Right lobe of liver (tissue), 6 donors: ENCODE results near the gene MYL10. TPM values are rescaled to one million over a fixed set of nuclear protein-coding genes. Genes with fewer than 3 reads are reported as not detected.

Source experiments
- ATAC-seq, 4 donors: fragments of 200-7000 bp; cut with Tn5 transposase; one replicate each; pipeline ENCODE4 v1.9.1; 2020; ENCODE audit warnings: mild to moderate bottlenecking in 4 of 4, moderate library complexity in 4 of 4
- DNase-seq, 3 donors: peaks; one replicate each; pipeline ENCODE4 v3.0.0-alpha.2; 2020
- H3K27ac ChIP-seq, 3 donors: fragments of 200-600 bp; one replicate each; pipeline ENCODE4 v1.8.0; 2022
- H3K27me3 ChIP-seq, 2 donors: fragments of 200-600 bp; one replicate each; pipeline ENCODE4 v1.8.0; 2022
- H3K36me3 ChIP-seq, 4 donors: fragments of 200-600 bp; sonication (generic) in 1 of 4; one replicate each; pipeline versions ENCODE4 v1.5.1 to v1.8.0; 2017 to 2022; ENCODE audit warnings: control low read depth in 1 of 4
- H3K4me1 ChIP-seq, 4 donors: fragments of 200-600 bp; sonication (generic) in 1 of 4; one replicate each; pipeline versions ENCODE4 v1.5.1 to v1.8.0; 2017 to 2022; ENCODE audit warnings: control low read depth in 1 of 4
- H3K4me3 ChIP-seq, 3 donors: fragments of 200-600 bp; one replicate each; pipeline ENCODE4 v1.8.0; 2022
- H3K9me3 ChIP-seq, 4 donors: fragments of 200-600 bp; sonication (generic) in 1 of 4; one replicate each; pipeline versions ENCODE4 v1.5.1 to v1.8.0; 2017 to 2022; ENCODE audit warnings: control low read depth in 1 of 4
- CTCF ChIP-seq, 4 donors: fragments of 200-600 bp in 3 of 4; fragments of 450-650 bp in 1 of 4; IDR thresholded peaks; one replicate each; pipeline versions ENCODE4 v1.5.1 to v1.8.0; 2016 to 2022; ENCODE audit warnings: antibody characterized with exemption in 4 of 4, mild to moderate bottlenecking in 2 of 4
- POLR2A ChIP-seq: fragments of 450-650 bp; IDR thresholded peaks from one replicate; pipeline ENCODE4 v1.6.1; 2017; ENCODE audit warnings: antibody characterized with exemption, mild to moderate bottlenecking
- WGBS: methylation state at CpG from one replicate; pipeline ENCODE4 v1.1.6; 2018; ENCODE audit warnings: low coverage, low lambda C conversion rate; ENCODE audit not compliant: insufficient coverage; ENCODE audit errors: missing lambda C conversion rate; 5-methylcytosine and 5-hydroxymethylcytosine counted together
- intact Hi-C, 2 donors: fragments of 100-400 bp; cut with DNase I; formaldehyde crosslinking; loops; one replicate each; pipeline versions ENCODE4 v1.11.2 to v1.14.1; 2022
- total RNA-seq, 6 experiments: library from RNA; depleted of rRNA in 2 of 6; stranded (reverse); fragments of >200 nt in 2 of 6; fragmentation: NEBNext Ultra II Directional in 3 of 6; extraction: Animal tissue kit (Norgen Biotek cat#: 25700) in 3 of 6; gene quantifications; one replicate each; pipeline versions ENCODE4 v1.1.0 to v1.2.4, GENCODE V29; 2016 to 2023
- donor health status: DM: no; HTN: yes; CAD: no.
- donor health status: DM: no; HTN: no; CAD: no.
- donor health status: DM: no; HTN: no; CAD: no.
- donor health status: DM: no; HTN: yes; CAD: no.
- donor health status: DM: no; HTN: yes; CAD: no.

Gene MYL10
- total RNA-seq, 6 experiments from 2014 or later, result not detected

GRCh38 chr7:101602082-101602481 lies 27.0 kb downstream of the MYL10 start:
- intact Hi-C loops, result no loop called here
- TF ChIP-seq CTCF (IDR thresholded peaks at IDR 0.05) (no peak), POLR2A (no peak)
- Histone ChIP-seq H3K36me3 (no peaks in the 10 kb centered on the region), H3K27ac (no peak overlapping the region), H3K4me3 (no peak overlapping the region), H3K4me1 (no peaks in the 10 kb centered on the region), H3K27me3 (no peaks in the 10 kb centered on the region), H3K9me3 (no peaks in the 10 kb centered on the region)
- 22% methylated on average over 5 of the region's 12 CpGs for WGBS
- no peak for DNase-seq
- no peak for ATAC-seq

- H3K36me3 ChIP-seq, result no peaks in the 10 kb centered on the region
- no peak for ATAC-seq
- H3K4me1 ChIP-seq, result no peaks in the 10 kb centered on the region
- no peaks in the 10 kb centered on the region for H3K27me3 ChIP-seq
- no peak overlapping the region for H3K27ac ChIP-seq
- DNase-seq, result no peak
- no peaks in the 10 kb centered on the region for H3K9me3 ChIP-seq
- TF ChIP-seq CTCF (IDR thresholded peaks at IDR 0.05) (no peak), POLR2A (no peak)
- intact Hi-C loops, result no loop called here
- WGBS, result 70% methylated on average over 2 of the region's 3 CpGs
- H3K4me3 ChIP-seq, result no peak overlapping the region
Observed at GRCh38 chr7:101599787-101600186, 29.3 kb downstream of the MYL10 start.

GRCh38 chr7:101598986-101599771 lies 29.9 kb downstream of the MYL10 start:
- ATAC-seq (peak in 1 of 4 donors; percentile 47), DNase-seq (no peak)
- H3K4me1 ChIP-seq, result no peaks in the 10 kb centered on the region
- no peak overlapping the region for H3K4me3 ChIP-seq
- intact Hi-C loops, result no loop called here
- TF ChIP-seq CTCF (IDR thresholded peaks at IDR 0.05), result no peak
- no peak for TF ChIP-seq POLR2A
- H3K9me3 ChIP-seq, result no peaks in the 10 kb centered on the region
- H3K27me3 ChIP-seq, result no peaks in the 10 kb centered on the region
- no peaks in the 10 kb centered on the region for H3K36me3 ChIP-seq
- H3K27ac ChIP-seq, result no peak overlapping the region
- 83% methylated on average over 5 of the region's 16 CpGs for WGBS

GRCh38 chr7:101598422-101598985 lies 30.6 kb downstream of the MYL10 start:
- H3K27me3 ChIP-seq, result no peaks in the 10 kb centered on the region
- intact Hi-C loops, result no loop called here
- H3K4me3 ChIP-seq, result no peak overlapping the region
- H3K9me3 ChIP-seq, result no peaks in the 10 kb centered on the region
- H3K4me1 ChIP-seq, result no peaks in the 10 kb centered on the region
- no peak overlapping the region for H3K27ac ChIP-seq
- WGBS, result no CpG with 5 or more reads among the region's 18 CpGs
- DNase-seq (no peak), ATAC-seq (peak in 1 of 4 donors; percentile 9)
- TF ChIP-seq CTCF (IDR thresholded peaks at IDR 0.05) (no peak), POLR2A (no peak)
- no peaks in the 10 kb centered on the region for H3K36me3 ChIP-seq
